Right lobe of liver (tissue), 6 donors: ENCODE data around the gene SNAPC3. TPM values are rescaled to one million over a fixed set of nuclear protein-coding genes. Genes with fewer than 3 reads are reported as not detected.

ENCODE experiments used
- ATAC-seq, 4 donors: fragments of 200-7000 bp; cut with Tn5 transposase; one replicate each; pipeline ENCODE4 v1.9.1; 2020; ENCODE audit warnings: mild to moderate bottlenecking in 4 of 4, moderate library complexity in 4 of 4
- DNase-seq, 3 donors: peaks; one replicate each; pipeline ENCODE4 v3.0.0-alpha.2; 2020
- H3K27ac ChIP-seq, 3 donors: fragments of 200-600 bp; one replicate each; pipeline ENCODE4 v1.8.0; 2022
- H3K27me3 ChIP-seq, 2 donors: fragments of 200-600 bp; one replicate each; pipeline ENCODE4 v1.8.0; 2022
- H3K36me3 ChIP-seq, 4 donors: fragments of 200-600 bp; sonication (generic) in 1 of 4; one replicate each; pipeline versions ENCODE4 v1.5.1 to v1.8.0; 2017 to 2022; ENCODE audit warnings: control low read depth in 1 of 4
- H3K4me1 ChIP-seq, 4 donors: fragments of 200-600 bp; sonication (generic) in 1 of 4; one replicate each; pipeline versions ENCODE4 v1.5.1 to v1.8.0; 2017 to 2022; ENCODE audit warnings: control low read depth in 1 of 4
- H3K4me3 ChIP-seq, 3 donors: fragments of 200-600 bp; one replicate each; pipeline ENCODE4 v1.8.0; 2022
- H3K9me3 ChIP-seq, 4 donors: fragments of 200-600 bp; sonication (generic) in 1 of 4; one replicate each; pipeline versions ENCODE4 v1.5.1 to v1.8.0; 2017 to 2022; ENCODE audit warnings: control low read depth in 1 of 4
- CTCF ChIP-seq, 4 donors: fragments of 200-600 bp in 3 of 4; fragments of 450-650 bp in 1 of 4; IDR thresholded peaks; one replicate each; pipeline versions ENCODE4 v1.5.1 to v1.8.0; 2016 to 2022; ENCODE audit warnings: antibody characterized with exemption in 4 of 4, mild to moderate bottlenecking in 2 of 4
- POLR2A ChIP-seq: fragments of 450-650 bp; IDR thresholded peaks from one replicate; pipeline ENCODE4 v1.6.1; 2017; ENCODE audit warnings: antibody characterized with exemption, mild to moderate bottlenecking
- WGBS: methylation state at CpG from one replicate; pipeline ENCODE4 v1.1.6; 2018; ENCODE audit warnings: low coverage, low lambda C conversion rate; ENCODE audit not compliant: insufficient coverage; ENCODE audit errors: missing lambda C conversion rate; 5-methylcytosine and 5-hydroxymethylcytosine counted together
- intact Hi-C, 2 donors: fragments of 100-400 bp; cut with DNase I; formaldehyde crosslinking; loops; one replicate each; pipeline versions ENCODE4 v1.11.2 to v1.14.1; 2022
- total RNA-seq, 6 experiments: library from RNA; depleted of rRNA in 2 of 6; stranded (reverse); fragments of >200 nt in 2 of 6; fragmentation: NEBNext Ultra II Directional in 3 of 6; extraction: Animal tissue kit (Norgen Biotek cat#: 25700) in 3 of 6; gene quantifications; one replicate each; pipeline versions ENCODE4 v1.1.0 to v1.2.4, GENCODE V29; 2016 to 2023
- donor health status: DM: no; HTN: yes; CAD: no.
- donor health status: DM: no; HTN: no; CAD: no.
- donor health status: DM: no; HTN: no; CAD: no.
- donor health status: DM: no; HTN: yes; CAD: no.
- donor health status: DM: no; HTN: yes; CAD: no.

Gene SNAPC3
- total RNA-seq, 6 experiments from 2014 or later: 9.6 to 13.5 (median 13.3) TPM

- no peak for TF ChIP-seq POLR2A
- no peak for TF ChIP-seq CTCF (IDR thresholded peaks at IDR 0.05)
- DNase-seq (no peak), ATAC-seq (no peak)
- Histone ChIP-seq H3K27ac (no peak overlapping the region), H3K4me1 (no peaks in the 10 kb centered on the region), H3K4me3 (no peak overlapping the region), H3K9me3 (no peaks in the 10 kb centered on the region), H3K36me3 (no peaks in the 10 kb centered on the region), H3K27me3 (no peaks in the 10 kb centered on the region)
- 59% methylated on average over 6 of the region's 8 CpGs for WGBS
- intact Hi-C loops: no loop called here
Observed at GRCh38 chr9:15401266-15401665, 21.4 kb upstream of the SNAPC3 start.

GRCh38 chr9:15403155-15403554 lies 19.5 kb upstream of the SNAPC3 start:
- ATAC-seq: peak; percentile 31 to 59 (median 44)

GRCh38 chr9:15404171-15404570 lies 18.5 kb upstream of the SNAPC3 start:
- H3K27me3 ChIP-seq: no peaks in the 10 kb centered on the region
- TF ChIP-seq CTCF (IDR thresholded peaks at IDR 0.05): no peak
- ATAC-seq: no peak
- H3K9me3 ChIP-seq: no peaks in the 10 kb centered on the region
- no peak overlapping the region for H3K4me3 ChIP-seq
- DNase-seq: no peak
- H3K27ac ChIP-seq: no peak overlapping the region
- intact Hi-C loops: no loop called here
- no peaks in the 10 kb centered on the region for H3K36me3 ChIP-seq
- no peaks in the 10 kb centered on the region for H3K4me1 ChIP-seq
- WGBS: 60% methylated on average over 1 of the region's 1 CpG

More at GRCh38 chr9:15403155-15403554, 19.5 kb upstream of the SNAPC3 start:
- Histone ChIP-seq H3K4me1 (no peaks in the 10 kb centered on the region), H3K4me3 (no peak overlapping the region), H3K36me3 (no peaks in the 10 kb centered on the region), H3K9me3 (no peaks in the 10 kb centered on the region), H3K27me3 (no peaks in the 10 kb centered on the region), H3K27ac (no peak overlapping the region)
- TF ChIP-seq POLR2A (no peak), CTCF (IDR thresholded peaks at IDR 0.05) (peak; percentile 8 to 32 (median 22))
- no peak for DNase-seq
- 88% methylated on average over 2 of the region's 4 CpGs for WGBS
- intact Hi-C loops: no loop called here

GRCh38 chr9:15416880-15417279 lies 5.8 kb upstream of the SNAPC3 start:
- ATAC-seq (peak; percentile 84 to 94 (median 89)), DNase-seq (peak in 1 of 3 donors; percentile 52)
- H3K36me3 ChIP-seq: no peaks in the 10 kb centered on the region
- no peak overlapping the region for H3K27ac ChIP-seq
- WGBS: 28% methylated on average over 2 of the region's 2 CpGs
- H3K4me3 ChIP-seq: no peak overlapping the region
- no peaks in the 10 kb centered on the region for H3K9me3 ChIP-seq
- H3K27me3 ChIP-seq: no peaks in the 10 kb centered on the region
- H3K4me1 ChIP-seq: no peaks in the 10 kb centered on the region
- intact Hi-C loops: loop anchor here in 1 of 2 donors (10.0 kb wide), 1 partner anchor 312 kb away; no protein-coding TSS in a partner anchor
- no peak for TF ChIP-seq POLR2A
- peak; percentile 39 to 58 (median 48) for TF ChIP-seq CTCF (IDR thresholded peaks at IDR 0.05)

GRCh38 chr9:15417626-15418025 lies 5.0 kb upstream of the SNAPC3 start:
- WGBS: 100% methylated on average over 1 of the region's 6 CpGs
- H3K4me3 ChIP-seq: no peak overlapping the region
- TF ChIP-seq POLR2A (no peak), CTCF (IDR thresholded peaks at IDR 0.05) (no peak)
- no peaks in the 10 kb centered on the region for H3K27me3 ChIP-seq
- no peak overlapping the region for H3K27ac ChIP-seq
- no peaks in the 10 kb centered on the region for H3K4me1 ChIP-seq
- no peaks in the 10 kb centered on the region for H3K9me3 ChIP-seq
- intact Hi-C loops: loop anchor here in 1 of 2 donors (10.0 kb wide), 1 partner anchor 313 kb away; no protein-coding TSS in a partner anchor
- ATAC-seq: no peak
- H3K36me3 ChIP-seq: no peaks in the 10 kb centered on the region
- no peak for DNase-seq
